GM18526 (cell line): Measurements from ENCODE around the gene TMEM242.

Experiments used
- POLR2A ChIP-seq: IDR thresholded peaks from 3 replicates; pipeline ENCODE4 v1.6.1; 2011; ENCODE audit not compliant: insufficient read length; ENCODE audit errors: extremely low read depth

Gene TMEM242

DNA sequence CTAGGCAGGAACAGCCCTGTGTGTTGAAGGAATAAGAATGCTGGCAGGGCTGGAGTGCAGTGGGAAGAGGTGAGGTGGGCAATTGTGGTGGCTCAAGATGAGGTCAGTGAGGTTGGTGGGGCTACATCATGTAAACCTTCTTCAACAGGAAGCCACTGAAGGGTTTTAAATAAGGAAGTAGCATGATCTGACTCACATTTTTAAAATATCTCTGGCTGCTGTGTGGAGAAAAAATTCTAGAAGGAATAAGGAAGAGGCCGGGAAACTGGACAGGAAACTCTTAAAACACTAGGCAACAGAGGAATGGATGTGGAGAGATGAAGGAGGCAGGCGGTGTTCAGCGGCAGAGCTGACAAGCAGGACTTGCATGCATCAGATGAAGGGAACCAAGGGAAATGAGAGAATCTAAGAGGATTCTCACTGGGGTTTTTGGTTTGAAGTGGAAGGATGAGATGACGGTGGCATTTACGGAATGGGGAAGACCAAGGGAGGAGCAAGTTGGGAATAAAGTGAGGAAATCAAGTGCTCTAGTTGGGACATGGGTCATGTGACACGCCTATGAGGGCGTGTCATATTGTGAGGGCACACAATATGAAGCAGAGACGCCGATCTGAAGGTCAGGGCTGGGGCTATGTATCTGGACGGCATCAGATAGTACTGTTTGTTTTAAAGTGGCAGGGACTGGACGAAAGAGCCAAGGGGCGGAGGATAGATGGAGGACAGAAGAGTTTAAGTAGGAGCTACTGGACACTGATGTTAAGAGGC is 18.2 kb downstream of the TMEM242 start:
- no peak for TF ChIP-seq POLR2A

DNA sequence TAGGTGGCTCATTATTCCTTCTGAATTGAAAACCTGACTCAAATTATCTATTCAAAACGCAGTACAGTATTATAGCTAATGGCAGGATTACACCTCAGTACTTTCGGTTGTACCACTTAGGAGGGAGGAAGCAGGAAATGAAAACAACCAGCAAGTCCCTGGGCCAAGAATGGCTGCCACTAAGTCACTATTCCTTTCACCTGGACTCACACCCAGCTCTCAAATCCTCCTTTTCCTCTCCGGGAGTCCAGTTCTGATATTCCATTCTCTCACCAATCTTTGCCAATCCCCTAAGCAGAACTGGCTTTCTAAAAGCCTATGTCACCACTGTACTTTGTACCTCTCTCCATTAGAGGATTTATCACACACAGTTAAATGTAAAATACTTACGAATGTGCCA is 20.6 kb downstream of the TMEM242 start:
- no peak for TF ChIP-seq POLR2A

DNA sequence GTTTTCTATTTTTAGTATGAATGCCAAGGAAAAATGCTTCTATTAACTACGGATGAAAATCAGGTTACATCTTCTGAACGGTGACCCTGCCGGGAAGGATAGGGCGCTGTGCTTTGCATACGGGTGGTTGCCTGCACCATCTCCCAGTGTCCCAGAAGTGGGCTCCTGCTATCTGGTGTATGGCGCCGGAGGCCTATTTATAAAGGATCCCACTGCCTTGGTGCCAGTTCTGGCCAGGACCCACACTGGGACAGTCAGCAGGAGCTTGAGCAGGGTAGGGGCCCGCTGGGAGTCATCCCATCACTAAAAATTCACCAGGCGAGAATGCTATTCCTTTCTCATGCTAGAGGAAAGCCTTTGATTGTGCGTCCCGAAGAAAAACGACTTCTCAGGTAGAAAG is 22.9 kb downstream of the TMEM242 start:
- no peak for TF ChIP-seq POLR2A

DNA sequence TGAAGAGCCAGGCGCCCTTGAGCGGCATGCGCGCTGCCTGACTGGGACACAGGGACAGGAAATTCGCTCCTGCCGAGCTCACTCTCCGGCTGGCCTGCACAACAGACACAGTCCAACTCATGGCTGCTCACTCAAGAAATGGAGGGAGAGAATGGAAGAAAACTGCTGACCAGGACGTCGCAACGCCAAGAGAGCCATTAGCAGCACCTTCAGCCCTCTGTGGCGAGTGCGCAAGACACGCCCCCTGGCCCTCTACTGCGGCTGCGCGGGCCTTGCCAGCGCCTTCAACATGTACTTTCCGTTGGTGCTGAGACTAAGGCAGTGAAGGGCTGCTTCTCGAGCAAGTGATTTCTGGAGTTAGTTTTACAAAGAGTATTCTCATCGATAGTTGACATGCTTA is 23.3 kb downstream of the TMEM242 start:
- no peak for TF ChIP-seq POLR2A

DNA sequence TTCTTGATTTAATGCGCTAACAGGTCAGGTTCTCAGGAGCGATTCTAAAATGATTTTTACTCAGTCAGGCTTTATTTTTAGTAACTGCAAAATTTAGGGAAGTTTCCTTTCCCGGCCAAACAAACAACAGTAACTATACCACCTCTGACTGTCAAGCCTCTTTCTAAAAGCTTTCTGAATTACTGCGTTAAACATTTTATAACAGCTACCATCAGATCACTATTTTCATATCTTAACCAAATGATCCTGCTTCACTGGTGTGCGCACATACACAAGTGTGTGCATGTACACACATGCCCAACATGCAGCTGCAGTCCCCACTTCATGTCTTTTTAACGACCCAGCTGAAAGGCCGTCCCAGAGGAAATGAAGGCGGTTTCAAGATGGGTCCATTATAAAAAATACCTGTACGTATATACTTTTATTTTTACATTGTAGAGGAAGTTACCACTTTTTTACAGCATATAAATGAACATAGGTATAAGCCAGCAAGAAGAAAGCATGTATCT is 25.0 kb downstream of the TMEM242 start:
- TF ChIP-seq POLR2A, result no peak

DNA sequence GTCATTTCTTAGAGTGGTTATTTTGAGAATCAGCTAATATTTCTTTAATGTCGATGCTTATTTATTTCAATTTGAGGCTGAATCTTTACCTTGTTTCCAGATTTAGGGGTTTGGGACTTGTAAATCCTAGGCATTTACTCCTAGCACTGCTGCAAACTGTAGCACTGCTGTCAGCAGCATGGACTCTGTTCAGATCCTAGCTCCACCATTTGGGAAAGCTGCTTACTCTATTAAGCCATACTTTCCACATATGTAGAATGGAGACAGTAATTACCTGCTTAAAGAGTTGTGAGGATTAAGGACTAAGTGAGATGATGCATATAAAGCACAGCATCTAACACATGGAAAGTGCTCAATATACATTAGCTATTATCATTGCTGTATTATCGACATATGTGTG is 28.7 kb downstream of the TMEM242 start:
- TF ChIP-seq POLR2A, result no peak

DNA sequence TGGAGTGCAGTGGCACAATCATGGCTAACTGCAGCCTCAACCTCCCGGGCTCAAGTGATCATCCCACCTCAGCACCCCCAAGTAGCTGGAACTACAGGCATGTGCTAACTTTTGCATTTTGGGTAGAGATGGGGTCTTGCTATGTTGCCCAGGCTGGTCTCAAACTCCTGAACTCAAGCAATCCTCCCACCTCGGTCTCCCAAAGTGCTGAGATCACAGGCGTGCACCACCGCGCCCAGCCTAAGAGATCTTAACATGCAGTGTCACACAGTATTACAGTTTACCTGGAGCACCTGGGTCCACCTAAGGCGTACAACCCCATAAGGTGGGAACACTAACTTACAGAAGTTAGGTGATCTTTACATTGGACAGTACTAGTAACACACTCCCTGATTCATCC is 29.5 kb downstream of the TMEM242 start:
- no peak for TF ChIP-seq POLR2A

DNA sequence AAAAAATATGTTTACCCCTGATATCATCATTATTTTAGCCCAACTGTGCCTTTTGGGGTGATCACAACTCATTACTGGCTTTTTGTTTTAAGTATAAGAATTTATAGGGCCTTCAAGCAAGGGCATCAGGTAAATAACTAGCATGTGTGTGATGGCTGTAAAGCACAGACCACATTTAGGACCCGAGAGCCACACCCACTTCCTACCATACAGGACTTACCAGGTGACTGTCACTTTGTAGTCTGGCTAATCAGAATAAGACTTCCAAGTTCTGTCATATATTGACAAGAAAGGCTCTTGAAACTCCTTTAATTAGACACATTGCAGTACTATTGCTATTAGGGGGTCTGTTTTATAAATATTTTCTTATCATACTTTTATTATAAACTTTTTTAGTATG is 31.1 kb downstream of the TMEM242 start:
- no peak for TF ChIP-seq POLR2A

DNA sequence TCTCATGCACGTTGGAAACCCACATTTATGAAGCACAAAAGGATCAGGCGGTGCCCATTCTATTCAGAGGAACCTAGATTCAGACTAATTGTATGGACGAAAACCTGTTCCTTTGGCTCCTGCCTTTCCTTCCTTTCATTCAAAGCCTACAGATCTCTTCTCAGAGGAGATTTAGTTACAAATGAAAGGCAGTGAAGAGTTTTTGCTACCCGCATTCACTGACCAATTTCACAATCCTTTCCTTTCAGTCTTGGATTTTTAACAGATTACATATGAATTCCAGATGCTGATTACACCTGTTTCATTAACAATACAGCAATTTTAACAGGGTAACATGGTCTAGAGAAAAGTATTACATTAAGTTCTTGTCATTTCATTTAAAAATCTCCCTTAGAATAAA is 32.0 kb downstream of the TMEM242 start:
- TF ChIP-seq POLR2A, result no peak

DNA sequence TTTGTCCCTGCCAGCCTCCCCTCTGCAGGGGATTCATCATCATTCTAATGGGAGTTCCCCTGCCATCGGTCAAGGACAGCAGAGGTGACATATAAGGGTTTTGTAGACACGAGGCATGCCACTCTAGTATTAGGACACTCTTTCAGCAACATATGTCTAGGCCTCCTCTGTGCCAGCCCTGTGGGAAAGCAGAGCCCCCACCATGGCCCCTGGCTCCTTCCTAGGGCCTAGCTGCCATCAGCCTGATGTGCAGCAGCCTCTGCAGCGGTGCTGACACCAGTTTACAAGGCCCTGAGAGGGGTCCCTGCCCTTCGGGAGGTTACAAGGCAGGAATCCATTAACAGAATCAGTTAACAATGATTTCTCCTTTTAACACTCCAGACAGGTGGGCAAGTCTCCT is 32.5 kb downstream of the TMEM242 start:
- no peak for TF ChIP-seq POLR2A

DNA sequence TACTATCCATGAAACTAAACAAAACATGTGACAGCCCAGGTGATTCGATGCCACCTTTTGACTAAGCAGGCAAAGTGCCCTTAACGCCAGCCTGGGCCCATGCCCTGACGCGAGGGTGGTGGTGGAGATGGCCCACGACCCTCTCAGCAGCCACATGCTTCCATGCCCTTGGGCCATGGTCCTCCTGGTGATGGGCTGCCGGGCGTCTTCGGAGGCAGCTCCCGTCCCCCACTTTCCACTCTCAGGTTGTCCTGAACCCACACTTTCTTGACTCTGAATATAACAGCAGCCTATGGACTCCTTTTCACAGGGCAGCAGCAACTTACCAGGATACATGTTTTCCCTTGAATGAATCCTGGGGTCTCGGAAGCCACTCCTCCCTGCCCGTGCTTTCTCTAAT is 33.6 kb downstream of the TMEM242 start:
- no peak for TF ChIP-seq POLR2A

DNA sequence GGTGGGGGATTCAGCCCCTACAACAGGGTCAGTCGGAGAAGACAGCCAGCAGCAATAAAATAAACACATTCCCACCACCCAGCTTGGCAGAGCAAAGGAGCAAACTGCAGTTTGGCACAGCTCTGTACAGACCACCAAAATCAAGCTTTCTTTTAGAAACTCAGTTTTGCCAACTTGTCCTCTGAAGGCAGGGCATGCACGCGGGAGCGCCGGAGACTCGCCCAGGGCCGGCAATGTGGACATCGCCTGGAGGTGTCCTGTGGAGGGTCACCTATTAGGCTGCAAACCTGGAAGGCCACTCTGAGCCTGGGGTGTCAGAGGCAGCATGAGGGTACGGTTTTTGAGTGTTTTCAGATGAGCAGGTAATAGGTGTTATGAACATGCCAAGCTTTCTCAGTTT is 34.7 kb downstream of the TMEM242 start:
- TF ChIP-seq POLR2A, result no peak

DNA sequence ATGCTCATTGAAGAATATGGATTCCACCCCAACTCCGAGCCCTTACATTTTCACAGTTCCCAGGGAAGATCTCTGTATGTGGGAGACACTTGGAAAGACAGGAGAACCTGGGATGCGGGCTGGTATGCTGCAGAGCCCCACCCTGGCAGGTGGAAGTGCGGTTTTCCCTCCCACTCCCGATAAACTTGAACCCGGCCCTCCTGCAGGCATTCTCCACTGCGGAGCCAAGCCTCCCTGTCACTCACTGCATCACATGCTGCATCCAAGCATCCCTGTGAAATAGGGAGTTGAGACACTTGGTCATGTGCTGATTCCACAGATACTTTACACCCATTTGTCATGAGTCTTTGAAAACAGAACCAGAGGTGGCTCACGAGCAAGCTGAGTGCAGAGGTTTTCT is 35.4 kb downstream of the TMEM242 start:
- no peak for TF ChIP-seq POLR2A

DNA sequence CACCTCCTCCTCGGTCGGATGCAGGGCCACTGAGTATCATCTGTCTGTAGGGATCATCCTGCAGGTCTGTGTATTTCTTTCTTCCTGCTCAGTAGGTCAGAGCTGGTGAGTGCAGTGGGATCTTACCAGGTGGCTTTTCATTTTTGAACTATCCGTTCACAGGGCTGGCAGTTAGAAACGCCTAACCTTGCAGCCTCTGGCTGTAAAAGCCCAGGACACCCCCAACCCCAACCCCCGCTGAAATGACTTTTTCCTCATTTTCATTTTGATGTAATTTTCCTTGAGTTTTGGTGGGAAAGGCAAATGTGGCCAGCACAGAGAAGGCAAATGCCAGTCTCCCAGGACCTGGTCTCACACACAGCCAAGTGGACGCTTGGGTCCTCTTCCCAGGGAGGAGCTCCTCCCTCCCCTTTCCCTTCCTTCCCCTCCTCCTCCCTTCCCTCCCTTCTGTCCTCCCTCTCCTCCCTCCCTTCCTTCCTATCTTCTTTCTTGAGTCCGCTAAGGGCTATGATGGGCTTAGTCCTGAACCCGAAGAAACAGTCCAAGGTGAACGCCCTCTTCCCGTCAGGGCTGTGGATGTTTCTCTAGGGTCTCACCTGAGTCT is 36.0 kb downstream of the TMEM242 start:
- TF ChIP-seq POLR2A, result no peak

DNA sequence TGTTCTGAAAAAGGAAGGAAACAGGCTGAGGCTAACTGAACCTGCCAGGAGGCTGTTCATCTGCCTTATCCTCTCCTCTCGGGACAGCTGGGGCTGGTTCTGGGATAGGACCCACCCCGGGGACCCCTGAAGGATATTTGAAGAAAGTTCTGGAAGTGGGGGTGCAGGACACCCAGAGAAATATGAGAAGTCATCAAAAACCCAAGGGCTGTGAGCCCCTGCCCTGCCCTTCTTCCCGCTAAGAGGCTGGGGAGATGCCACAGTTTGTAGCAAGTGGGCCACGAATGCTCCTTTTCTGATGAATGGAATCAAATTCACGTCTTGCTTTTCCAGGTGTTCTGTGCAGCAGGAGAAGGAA is 37.9 kb downstream of the TMEM242 start:
- no peak for TF ChIP-seq POLR2A

DNA sequence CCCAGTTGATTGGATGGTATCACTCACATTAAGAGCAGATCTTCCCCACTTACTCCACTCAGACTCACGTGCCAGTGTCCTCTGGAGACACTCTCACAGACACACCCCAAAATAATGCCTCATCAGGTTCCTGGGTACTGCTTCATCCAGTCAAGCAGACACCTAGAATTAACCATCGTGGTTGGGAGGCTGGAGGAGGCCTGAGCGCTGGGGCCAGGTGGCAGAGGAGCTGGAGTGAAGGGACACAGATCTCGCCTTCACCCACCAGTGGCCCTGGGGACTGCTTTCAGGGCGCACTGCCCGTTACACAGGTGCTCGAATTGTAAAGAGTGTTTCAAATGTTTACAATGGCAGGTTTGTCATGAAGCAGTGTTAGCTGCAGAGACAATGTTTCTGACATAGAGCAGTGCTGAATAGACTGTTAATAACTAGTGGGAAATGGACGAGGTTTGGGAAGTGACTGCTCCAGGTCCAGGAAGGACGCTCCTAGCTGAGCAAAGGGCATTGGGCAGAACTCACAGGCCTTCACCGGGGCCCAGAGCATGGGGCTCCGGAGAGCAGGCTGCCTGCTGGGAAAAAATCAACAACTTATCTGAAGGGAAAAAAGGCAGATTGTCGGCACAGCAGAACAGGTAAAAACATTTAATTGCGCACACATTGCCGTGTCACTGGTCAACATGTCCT is 38.4 kb downstream of the TMEM242 start:
- no peak for TF ChIP-seq POLR2A
